GM12878 (cell line): ENCODE measurements around the gene MRPL23. TPM values are rescaled to one million over a fixed set of nuclear protein-coding genes. Genes with fewer than 3 reads are reported as not detected.

ENCODE experiments used
- ATAC-seq: fragments of 200-7000 bp; cut with Tn5 transposase; 3 replicates; pipeline ENCODE4 v1.9.1; 2020; ENCODE audit warnings: mild to moderate bottlenecking, moderate library complexity
- BruUV-seq: library from RNA; stranded (reverse); fragments of 400-500 nt; replicated peaks from 2 replicates; lab custom pipeline; 2021; lab: Mats Ljungman, UMichigan
- CTCF ChIA-PET: fragments of 300-600 bp; sonication (Branson Sonifier 250); formaldehyde crosslinking; extraction: SDS; loops from one replicate; lab custom pipeline; 2021; ENCODE audit warnings: inconsistent platforms; lab: Yijun Ruan, JAX
- POLR2A ChIA-PET: fragments of 350-600 bp; formaldehyde crosslinking; extraction: SDS; loops from one replicate; lab custom pipeline; 2021; ENCODE audit warnings: inconsistent platforms; lab: Charles Lee
- RAD21 ChIA-PET: fragments of 300-600 bp; sonication (Branson Sonifier 250); formaldehyde crosslinking; loops from one replicate; lab custom pipeline; 2023; ENCODE audit warnings: antibody characterized with exemption; ENCODE audit not compliant: unreplicated experiment; lab: Charles Lee
- SMC1A ChIA-PET: fragments of 300-600 bp; sonication (Branson Sonifier 250); formaldehyde crosslinking; loops from one replicate; lab custom pipeline; 2023; ENCODE audit not compliant: unreplicated experiment, uncharacterized antibody; lab: Charles Lee
- DNase-seq: peaks from one replicate; pipeline ENCODE4 v3.0.0-alpha.2; 2011; ENCODE audit warnings: low read depth, low spot score
- FAIRE-seq: peaks from 3 replicates; lab custom pipeline; 2011; peaks lifted over from hg19 to GRCh38; lab: Jason Lieb, UNC
- H2AFZ ChIP-seq: 2 replicates; pipeline ENCODE4 v1.6.0; 2011; ENCODE audit warnings: low read depth, low read length, control low read depth; ENCODE audit not compliant: control insufficient read depth
- H3K27ac ChIP-seq: 2 replicates; pipeline ENCODE4 v1.5.1; 2011; ENCODE audit warnings: control low read depth; ENCODE audit not compliant: control insufficient read depth, insufficient read depth
- H3K27me3 ChIP-seq, 2 experiments: replicated peaks in 1 of 2; 2 replicates each; pipeline versions ENCODE4 v1.6.0 to v1.6.1; 2011; ENCODE audit warnings: low read length in 1 of 2; ENCODE audit not compliant: control insufficient read depth in 2 of 2, insufficient read depth in 2 of 2
- H3K36me3 ChIP-seq, 2 experiments: 2 replicates each; pipeline ENCODE4 v1.5.1; 2011; ENCODE audit warnings: low read length in 1 of 2; ENCODE audit not compliant: control insufficient read depth in 2 of 2, insufficient read depth in 2 of 2
- H3K4me1 ChIP-seq: 2 replicates; pipeline ENCODE4 v1.6.1; 2011; ENCODE audit warnings: mild to moderate bottlenecking, low read length, moderate library complexity, mixed read lengths; ENCODE audit not compliant: control insufficient read depth, insufficient read depth
- H3K4me2 ChIP-seq: 2 replicates; pipeline ENCODE4 v1.6.0; 2011; ENCODE audit warnings: control low read depth; ENCODE audit not compliant: control insufficient read depth, insufficient read depth
- H3K4me3 ChIP-seq: fragments of 200-600 bp; sonication (generic); 2 replicates; pipeline ENCODE4 v1.5.1; 2016
- H3K79me2 ChIP-seq: 2 replicates; pipeline ENCODE4 v1.6.0; 2011; ENCODE audit warnings: low read length; ENCODE audit not compliant: control insufficient read depth, insufficient read depth
- H3K9ac ChIP-seq: 2 replicates; pipeline ENCODE4 v1.8.0; 2011; ENCODE audit warnings: low read length, control low read depth, mixed read lengths; ENCODE audit not compliant: control insufficient read depth, insufficient read depth
- H3K9me3 ChIP-seq: replicated peaks from 3 replicates; pipeline ENCODE4 v1.5.1; 2011; ENCODE audit warnings: mild to moderate bottlenecking, low read length; ENCODE audit not compliant: control insufficient read depth, insufficient read depth
- H4K20me1 ChIP-seq: 2 replicates; pipeline ENCODE4 v1.6.0; 2011; ENCODE audit not compliant: control insufficient read depth, insufficient read depth
- ETV6 ChIP-seq, 2 experiments: fragments of 450-650 bp in 1 of 2; IDR thresholded peaks in 1 of 2; conservative IDR thresholded peaks in 1 of 2; 2 replicates each; pipeline ENCODE4 v1.6.1; 2014; ENCODE audit warnings: antibody characterized with exemption in 1 of 2, borderline replicate concordance in 1 of 2, low read depth in 1 of 2, mild to moderate bottlenecking in 1 of 2, moderate library complexity in 1 of 2
- HDAC6 ChIP-seq: fragments of 200-600 bp; sonication (generic); IDR thresholded peaks from one replicate; pipeline ENCODE4 v1.8.0; 2017; ENCODE audit warnings: antibody characterized with exemption; ENCODE audit not compliant: unreplicated experiment
- HSF1 ChIP-seq: fragments of 150-350 bp; IDR thresholded peaks from 2 replicates; pipeline ENCODE4 v1.6.1; 2014; ENCODE audit warnings: mild to moderate bottlenecking, low read depth, low read length
- PKNOX1 ChIP-seq: fragments of 450-650 bp; IDR thresholded peaks from 2 replicates; pipeline ENCODE4 v1.6.1; 2016; ENCODE audit warnings: mild to moderate bottlenecking
- SIN3A ChIP-seq: IDR thresholded peaks from 2 replicates; pipeline ENCODE4 v1.6.1; 2012; ENCODE audit warnings: low read depth, low read length, improper control_type of control experiment
- SMAD5 ChIP-seq: IDR thresholded peaks from 2 replicates; pipeline ENCODE4 v1.6.1; 2016; ENCODE audit warnings: antibody characterized with exemption, low read depth
- SMARCA5 ChIP-seq: fragments of 450-650 bp; IDR thresholded peaks from 2 replicates; pipeline ENCODE4 v1.6.1; 2017; ENCODE audit warnings: mild to moderate bottlenecking
- TARDBP ChIP-seq: IDR thresholded peaks from 2 replicates; pipeline ENCODE4 v1.6.1; 2016; ENCODE audit warnings: borderline replicate concordance
- TCF12 ChIP-seq: IDR thresholded peaks from 2 replicates; pipeline ENCODE4 v1.6.1; 2011; ENCODE audit warnings: low read depth, mild to moderate bottlenecking, low read length
- TCF7 ChIP-seq: IDR thresholded peaks from 2 replicates; pipeline ENCODE4 v1.6.1; 2014; ENCODE audit warnings: antibody characterized with exemption, borderline replicate concordance
- ZBTB4 ChIP-seq: fragments of 450-650 bp; formaldehyde crosslinking; IDR thresholded peaks from 2 replicates; pipeline ENCODE4 v1.4.0; 2022; ENCODE audit warnings: mild to moderate bottlenecking, moderate library complexity
- WGBS: methylation state at CpG from one replicate; pipeline ENCODE4 v1.1.6; 2016; ENCODE audit warnings: low lambda C conversion rate; ENCODE audit not compliant: insufficient replicate concordance, insufficient coverage; ENCODE audit errors: missing lambda C conversion rate; 5-methylcytosine and 5-hydroxymethylcytosine counted together
- in situ Hi-C: fragments of 300-500 bp; cut with MboI; formaldehyde crosslinking; loops from 9 replicates; pipeline ENCODE4 v1.14.3; 2018; ENCODE audit warnings: mixed read lengths
- intact Hi-C: fragments of 100-400 bp; cut with micrococcal nuclease; formaldehyde crosslinking; loops from one replicate; pipeline ENCODE4 v1.14.2; 2022; ENCODE audit not compliant: unreplicated experiment
- polyA plus RNA-seq, 11 experiments: library from polyadenylated mRNA; depleted of rRNA in 4 of 11; unstranded in 6 of 11; stranded (reverse) in 5 of 11; fragments of >200 nt; fragmentation: Nextera tagmentation in 4 of 11; fragmentation: Illumina TruSeq in 1 of 11; extraction: Ambion mirVana in 4 of 11; extraction: Trizol in 1 of 11; gene quantifications; 1 replicate in 1 of 11; 2 replicates in 10 of 11; pipeline versions ENCODE4 v1.2.1 to v1.2.3, GENCODE V29; 2011 to 2016; ENCODE audit warnings: inconsistent platforms in 2 of 11, missing spikeins in 2 of 11, low read depth in 1 of 11
- total RNA-seq, 4 experiments: library from RNA; depleted of rRNA in 3 of 4; stranded (reverse); fragments of >200 nt in 3 of 4; fragmentation: Illumina TruSeq in 1 of 4; extraction: Trizol in 1 of 4; gene quantifications; 2 replicates each; pipeline versions ENCODE4 v1.2.1 to v1.2.3, GENCODE V29; 2013 to 2021
- TF ChIP-seq, protein P1 (sequence below): fragments of 450-650 bp; IDR thresholded peaks from 2 replicates; pipeline ENCODE4 v1.6.1; 2016; ENCODE audit warnings: mild to moderate bottlenecking, moderate library complexity, borderline replicate concordance

The MRPL23 gene
- total and polyA plus RNA-seq, 10 of the 15 experiments (the other 5 are each of a cell fraction or from before 2014, with no cell fraction given) = 1.6 to 207 (median 126) TPM

DNA sequence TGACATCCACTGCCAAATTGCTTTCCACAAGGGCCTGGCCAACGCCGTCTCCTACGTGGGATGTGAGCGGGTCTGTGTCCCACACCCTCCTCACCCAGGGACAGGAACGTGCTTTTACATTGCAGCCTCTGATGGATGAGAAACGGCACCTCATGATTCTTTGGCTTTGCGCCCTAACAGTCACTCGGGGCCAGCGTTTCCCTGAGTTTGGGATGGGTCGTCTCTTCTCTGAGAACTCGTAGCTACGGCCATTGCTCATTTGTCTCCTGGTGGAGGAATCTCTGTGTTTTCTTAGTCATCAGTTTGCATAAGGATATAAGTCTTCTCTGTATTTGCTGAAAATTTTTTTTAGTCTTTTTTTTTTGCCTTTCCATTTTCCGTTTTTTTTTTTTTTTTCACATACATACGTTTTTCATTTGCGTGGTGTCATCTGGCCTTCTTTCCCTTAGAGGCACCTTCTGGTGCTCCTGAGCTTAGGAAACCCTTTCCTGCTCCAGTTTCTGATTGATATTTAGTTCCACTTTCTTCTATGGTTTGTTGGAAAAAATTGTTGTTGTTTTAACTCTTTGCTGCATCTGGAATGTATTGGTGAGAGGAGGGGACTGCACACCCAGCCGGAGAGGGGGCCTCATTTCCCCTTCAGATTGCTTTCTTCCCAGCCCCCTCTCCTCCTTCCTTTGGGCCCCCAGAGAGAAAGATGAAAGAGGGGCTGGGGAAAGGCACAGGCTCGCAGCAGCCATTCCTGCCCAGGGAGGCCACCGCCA, 15.6 kb upstream of the MRPL23 start:
- no peak overlapping the region for H3K27ac ChIP-seq
- WGBS = 34% methylated on average over 17 of the region's 18 CpGs
- FAIRE-seq (no peak), DNase-seq (no peak), ATAC-seq (no peak)
- H3K27me3 ChIP-seq = no peaks in the 10 kb centered on the region; a peak in 1 of 4 replicates
- no peaks in the 10 kb centered on the region for H3K9me3 ChIP-seq
- no peaks in the 10 kb centered on the region for H3K79me2 ChIP-seq
- in situ Hi-C loops (no loop called here), intact Hi-C loops (no loop called here)
- SMC1A ChIA-PET = no interaction called here
- CTCF ChIA-PET = interaction anchor here (0.6 kb wide), 1 partner anchor 50 kb away, joined by 3 read pairs; no protein-coding TSS in a partner anchor
- H3K36me3 ChIP-seq = no peaks in the 10 kb centered on the region
- H3K4me2 ChIP-seq = no peak overlapping the region
- RAD21 ChIA-PET = no interaction called here
- no peaks in the 10 kb centered on the region for H3K4me1 ChIP-seq
- no peak overlapping the region for H3K4me3 ChIP-seq
- no TSS peak for BruUV-seq
- POLR2A ChIA-PET = interaction anchor here (0.7 kb wide), 1 partner anchor 25 kb away, joined by 4 read pairs; no protein-coding TSS in a partner anchor
- no peak overlapping the region for H2AFZ ChIP-seq
- no peak overlapping the region for H3K9ac ChIP-seq
- H4K20me1 ChIP-seq = no peaks in the 10 kb centered on the region
- no peak for TF ChIP-seq HDAC6
- no peak for TF ChIP-seq TCF7
- no peak for TF ChIP-seq ETV6 (conservative IDR thresholded peaks at IDR 0.05 in 1 of 2, IDR thresholded peaks at IDR 0.05 in 1 of 2; ENCODE audit: borderline replicate concordance in 1 of 2, low read depth in 1 of 2)
- TF ChIP-seq TARDBP = no peak
- no peak for TF ChIP-seq SIN3A
- no peak for TF ChIP-seq PKNOX1
- no peak for TF ChIP-seq ZBTB4 (CRISPR knock-in tag)
- no peak for TF ChIP-seq HSF1
- no peak for TF ChIP-seq TCF12
- no peak for TF ChIP-seq SMARCA5
- TF ChIP-seq, protein P1, sequence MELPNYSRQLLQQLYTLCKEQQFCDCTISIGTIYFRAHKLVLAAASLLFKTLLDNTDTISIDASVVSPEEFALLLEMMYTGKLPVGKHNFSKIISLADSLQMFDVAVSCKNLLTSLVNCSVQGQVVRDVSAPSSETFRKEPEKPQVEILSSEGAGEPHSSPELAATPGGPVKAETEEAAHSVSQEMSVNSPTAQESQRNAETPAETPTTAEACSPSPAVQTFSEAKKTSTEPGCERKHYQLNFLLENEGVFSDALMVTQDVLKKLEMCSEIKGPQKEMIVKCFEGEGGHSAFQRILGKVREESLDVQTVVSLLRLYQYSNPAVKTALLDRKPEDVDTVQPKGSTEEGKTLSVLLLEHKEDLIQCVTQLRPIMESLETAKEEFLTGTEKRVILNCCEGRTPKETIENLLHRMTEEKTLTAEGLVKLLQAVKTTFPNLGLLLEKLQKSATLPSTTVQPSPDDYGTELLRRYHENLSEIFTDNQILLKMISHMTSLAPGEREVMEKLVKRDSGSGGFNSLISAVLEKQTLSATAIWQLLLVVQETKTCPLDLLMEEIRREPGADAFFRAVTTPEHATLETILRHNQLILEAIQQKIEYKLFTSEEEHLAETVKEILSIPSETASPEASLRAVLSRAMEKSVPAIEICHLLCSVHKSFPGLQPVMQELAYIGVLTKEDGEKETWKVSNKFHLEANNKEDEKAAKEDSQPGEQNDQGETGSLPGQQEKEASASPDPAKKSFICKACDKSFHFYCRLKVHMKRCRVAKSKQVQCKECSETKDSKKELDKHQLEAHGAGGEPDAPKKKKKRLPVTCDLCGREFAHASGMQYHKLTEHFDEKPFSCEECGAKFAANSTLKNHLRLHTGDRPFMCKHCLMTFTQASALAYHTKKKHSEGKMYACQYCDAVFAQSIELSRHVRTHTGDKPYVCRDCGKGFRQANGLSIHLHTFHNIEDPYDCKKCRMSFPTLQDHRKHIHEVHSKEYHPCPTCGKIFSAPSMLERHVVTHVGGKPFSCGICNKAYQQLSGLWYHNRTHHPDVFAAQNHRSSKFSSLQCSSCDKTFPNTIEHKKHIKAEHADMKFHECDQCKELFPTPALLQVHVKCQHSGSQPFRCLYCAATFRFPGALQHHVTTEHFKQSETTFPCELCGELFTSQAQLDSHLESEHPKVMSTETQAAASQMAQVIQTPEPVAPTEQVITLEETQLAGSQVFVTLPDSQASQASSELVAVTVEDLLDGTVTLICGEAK = no peak
- no peak for TF ChIP-seq SMAD5
